Activated naive CD4-positive, alpha-beta T cell treated with anti-CD3 and anti-CD28 coated beads, Interleukin-2, amount 50 U/mL, for 72 hours (primary cell): Measurements from ENCODE around the gene CRNN. TPM values are rescaled to one million over a fixed set of nuclear protein-coding genes. Genes with fewer than 3 reads are reported as not detected.

Experiments
- ATAC-seq, 2 donors: fragments of 150-1000 bp; cut with Tn5 transposase; 2 replicates each; pipeline ENCODE4 v1.10.0; 2021; ENCODE audit warnings: mild to moderate bottlenecking in 2 of 2, moderate library complexity in 2 of 2
- DNase-seq, 2 donors: peaks; one replicate each; pipeline ENCODE4 v3.0.0; 2021 to 2022; ENCODE audit warnings: low spot score in 2 of 2
- H3K27ac Mint-ChIP-seq, 2 donors: one replicate each; pipeline ENCODE4 v1.8.0; 2022; ENCODE audit warnings: mild to moderate bottlenecking in 2 of 2, mixed read lengths in 2 of 2
- H3K36me3 Mint-ChIP-seq, 2 donors: one replicate each; pipeline ENCODE4 v1.8.0; 2022; ENCODE audit warnings: mixed read lengths in 2 of 2
- H3K9me3 Mint-ChIP-seq, 2 donors: one replicate each; pipeline ENCODE4 v1.8.0; 2022; ENCODE audit warnings: mixed read lengths in 2 of 2
- total RNA-seq, 2 donors: library from RNA; stranded (reverse); gene quantifications; one replicate each; pipeline ENCODE4 v1.2.3, GENCODE V29; 2022

CRNN gene
- total RNA-seq, 2 donors from 2014 or later = not detected

GRCh38 chr1:152386940-152387339 lies 27.1 kb downstream of the CRNN start:
- Mint-ChIP-seq H3K36me3 (no peaks in the 10 kb centered on the region), H3K9me3 (no peaks in the 10 kb centered on the region), H3K27ac (no peak overlapping the region)
- ATAC-seq (no peak), DNase-seq (no peak)

DNA sequence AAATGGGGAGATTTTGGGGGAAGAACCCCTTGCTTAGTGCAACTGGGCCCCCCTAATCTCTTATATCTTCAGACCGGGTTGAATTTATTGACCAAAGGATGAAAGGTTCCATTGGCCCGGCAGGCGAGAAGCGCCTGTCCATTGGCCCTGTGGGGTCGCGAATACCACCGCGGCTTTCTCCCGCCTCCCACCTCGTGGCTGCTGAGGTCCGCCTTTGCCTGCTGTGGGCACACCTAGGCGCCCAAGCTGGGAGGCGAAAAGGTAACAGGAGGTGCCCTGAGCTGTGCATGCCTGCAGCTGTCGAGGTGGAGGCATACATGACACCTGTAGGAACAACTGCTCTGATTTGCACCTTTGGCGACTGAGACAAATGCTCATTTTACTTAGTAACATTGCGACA lies 33.1 kb downstream of the CRNN start:
- no peak overlapping the region for H3K27ac Mint-ChIP-seq

DNA sequence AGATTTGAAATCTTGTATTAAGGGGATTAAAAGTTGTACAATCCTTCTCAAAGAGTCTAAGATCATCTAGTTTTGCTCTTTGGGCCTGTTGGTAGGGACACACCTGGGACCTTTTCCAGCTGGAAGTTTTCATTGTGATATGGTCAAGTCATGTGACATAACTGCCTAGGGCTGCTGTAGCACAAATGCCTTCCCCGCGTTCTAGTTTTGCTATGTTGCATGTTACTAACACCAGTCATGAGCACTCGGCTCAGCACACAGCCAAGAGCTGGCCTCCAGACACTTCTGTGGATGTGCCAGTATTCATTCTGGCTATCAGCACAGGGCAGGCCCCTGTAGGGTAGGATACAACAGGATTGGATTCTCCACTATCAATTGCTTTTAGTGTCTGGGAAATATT lies 39.6 kb downstream of the CRNN start:
- no peak for DNase-seq
- peaks cover 0 to 3% of the 10 kb centered on the region in 2 donors for H3K9me3 Mint-ChIP-seq
- no peak overlapping the region for H3K27ac Mint-ChIP-seq
- no peaks in the 10 kb centered on the region for H3K36me3 Mint-ChIP-seq
- ATAC-seq = no peak

More for the DNA sequence above, 33.1 kb downstream of the CRNN start:
- ATAC-seq (no peak), DNase-seq (no peak)
- no peaks in the 10 kb centered on the region for H3K36me3 Mint-ChIP-seq
- no peaks in the 10 kb centered on the region for H3K9me3 Mint-ChIP-seq

DNA sequence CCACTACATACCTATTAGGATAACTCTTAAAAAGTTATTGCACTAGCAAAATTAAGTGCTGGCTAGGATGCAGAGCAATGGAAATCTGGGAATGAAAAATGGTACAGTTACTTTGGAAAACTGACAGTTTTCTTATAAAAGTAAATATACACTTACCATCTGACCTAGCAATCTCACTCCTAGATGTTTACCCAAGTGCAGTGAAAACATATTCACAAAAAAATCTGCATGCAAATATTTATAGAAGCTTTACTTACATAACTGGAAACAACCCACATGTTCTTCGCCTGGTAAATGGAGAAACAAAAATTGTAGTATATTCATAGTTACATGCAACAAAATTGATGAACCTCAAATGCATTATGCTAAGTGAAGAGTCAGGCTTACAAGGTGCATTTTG lies 41.4 kb downstream of the CRNN start:
- DNase-seq (no peak), ATAC-seq (no peak)
- Mint-ChIP-seq H3K27ac (no peak overlapping the region), H3K36me3 (no peaks in the 10 kb centered on the region), H3K9me3 (peaks cover 0 to 11% of the 10 kb centered on the region in 2 donors)

- ATAC-seq (no peak), DNase-seq (no peak)
- Mint-ChIP-seq H3K36me3 (no peaks in the 10 kb centered on the region), H3K9me3 (peaks cover 0 to 11% of the 10 kb centered on the region in 2 donors), H3K27ac (no peak overlapping the region)
These were observed 46.6 kb downstream of the CRNN start for GRCh38 chr1:152367436-152367835.

- H3K9me3 Mint-ChIP-seq = no peaks in the 10 kb centered on the region
- DNase-seq (no peak), ATAC-seq (no peak)
- no peaks in the 10 kb centered on the region for H3K36me3 Mint-ChIP-seq
- H3K27ac Mint-ChIP-seq = no peak within 1 kb of the TSS
These were observed 54.2 kb downstream of the CRNN start, which contains the start of gene FLG2 for GRCh38 chr1:152359906-152360305. Gene FLG2, minus strand, starts transcription at chr1:152360006. Its CDS starts 1,122 bp downstream, at chr1:152358884.

Other genes starting within 250 kb of the CRNN start
- not detected for gene HRNR, start 190.1 kb downstream of the CRNN start, total RNA-seq
- gene FLG, start 89.0 kb downstream of the CRNN start, total RNA-seq = not detected
- gene FLG2, start 54.3 kb downstream of the CRNN start, total RNA-seq = not detected
- not detected for gene LCE5A, start 96.5 kb upstream of the CRNN start, total RNA-seq
- not detected for gene CRCT1, start 100.2 kb upstream of the CRNN start, total RNA-seq
- gene LCE3E, start 152.5 kb upstream of the CRNN start, total RNA-seq = not detected
- not detected for gene LCE3D, start 166.3 kb upstream of the CRNN start, total RNA-seq
- gene LCE3C, start 186.0 kb upstream of the CRNN start, total RNA-seq = not detected
- gene LCE3B, start 199.5 kb upstream of the CRNN start, total RNA-seq = not detected
- not detected for gene LCE3A, start 208.8 kb upstream of the CRNN start, total RNA-seq
- gene LCE2D, start 249.1 kb upstream of the CRNN start, total RNA-seq = not detected